ENCODE measurements around the gene RAP2B.

Gene RAP2B

GRCh38 chr3:153195349-153195879 lies 33.4 kb downstream of the RAP2B start:
- DNase-seq, result no peak

DNA sequence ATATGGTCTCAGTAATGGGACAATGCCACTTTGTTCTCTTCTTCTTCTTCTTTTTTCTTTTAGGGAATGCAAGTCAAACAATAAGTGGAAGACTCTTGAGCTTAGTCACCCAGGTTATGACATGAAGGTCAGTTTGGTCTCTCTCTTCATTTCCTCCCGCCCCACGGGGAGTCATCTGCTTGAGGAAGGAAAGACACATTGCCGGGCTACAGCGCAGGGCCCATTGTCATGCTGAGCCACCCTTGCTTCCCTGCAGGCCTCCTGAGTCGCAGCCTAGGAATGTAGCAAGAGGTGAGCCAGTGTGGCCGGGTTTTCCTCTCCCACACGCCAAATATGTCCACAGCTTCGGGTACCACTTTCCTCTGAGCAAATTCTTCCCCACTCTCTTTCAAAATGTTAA lies 47.6 kb downstream of the RAP2B start:
- DNase-seq, result no peak

DNA sequence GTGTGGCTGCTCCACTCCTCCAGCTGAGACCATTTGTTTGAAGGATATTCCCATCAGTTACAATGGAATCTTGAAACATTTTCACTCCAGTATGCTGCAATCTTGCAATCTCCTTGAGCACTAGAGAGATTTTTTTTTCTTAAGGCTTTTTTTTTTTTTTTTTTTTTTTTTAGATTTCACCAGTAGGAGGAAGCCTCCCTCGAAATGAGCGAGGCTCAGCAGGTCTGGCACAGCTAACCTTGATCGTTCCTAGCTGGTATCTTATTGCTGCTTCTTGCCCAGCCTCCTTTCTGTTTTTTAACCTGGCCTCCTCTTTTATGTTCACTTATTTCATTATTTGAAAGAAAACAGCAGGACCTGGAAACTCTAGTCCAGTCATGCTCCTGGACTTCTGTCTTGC lies 48.1 kb downstream of the RAP2B start:
- DNase-seq, result no peak

DNA sequence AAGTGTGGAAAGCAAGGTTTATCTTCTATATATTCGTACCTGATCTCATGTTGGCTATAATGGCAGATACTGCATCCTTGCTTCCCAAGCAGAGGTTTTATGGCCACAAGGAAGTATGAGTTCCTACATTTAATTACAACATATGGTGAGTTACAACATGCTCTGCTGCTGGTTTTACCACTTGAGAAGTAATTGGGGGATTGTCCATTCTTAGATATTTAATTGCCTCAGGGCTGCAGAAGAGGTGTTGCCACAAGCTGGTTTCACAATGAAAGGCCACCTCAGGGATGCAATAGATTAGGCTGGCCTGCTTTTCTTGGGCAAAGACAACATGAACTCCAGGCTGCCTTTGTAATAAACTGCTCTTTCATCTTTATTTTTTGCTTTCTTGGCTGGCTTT lies 48.6 kb downstream of the RAP2B start:
- no peak for DNase-seq

DNA sequence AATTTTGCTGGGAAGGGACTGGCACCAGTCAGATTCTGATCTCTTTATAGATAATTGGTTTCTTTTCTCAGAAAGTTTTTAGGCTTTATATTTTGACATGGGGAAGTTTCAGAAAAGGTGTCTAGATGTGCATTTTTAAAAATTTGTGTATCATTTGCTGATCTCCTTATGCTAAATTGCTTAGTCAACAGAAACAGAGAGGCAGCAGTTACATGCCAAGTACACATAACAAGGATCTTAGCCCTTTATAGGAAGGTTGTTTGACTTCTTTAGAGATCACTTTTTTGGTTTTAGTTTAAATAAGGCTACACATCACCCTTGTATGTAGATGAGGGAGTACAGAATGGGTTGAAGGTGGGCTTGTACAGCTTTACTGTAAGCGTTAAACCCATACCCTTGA lies 53.5 kb downstream of the RAP2B start:
- DNase-seq, result no peak

GRCh38 chr3:153215966-153216365 lies 53.9 kb downstream of the RAP2B start:
- no peak for DNase-seq

DNA sequence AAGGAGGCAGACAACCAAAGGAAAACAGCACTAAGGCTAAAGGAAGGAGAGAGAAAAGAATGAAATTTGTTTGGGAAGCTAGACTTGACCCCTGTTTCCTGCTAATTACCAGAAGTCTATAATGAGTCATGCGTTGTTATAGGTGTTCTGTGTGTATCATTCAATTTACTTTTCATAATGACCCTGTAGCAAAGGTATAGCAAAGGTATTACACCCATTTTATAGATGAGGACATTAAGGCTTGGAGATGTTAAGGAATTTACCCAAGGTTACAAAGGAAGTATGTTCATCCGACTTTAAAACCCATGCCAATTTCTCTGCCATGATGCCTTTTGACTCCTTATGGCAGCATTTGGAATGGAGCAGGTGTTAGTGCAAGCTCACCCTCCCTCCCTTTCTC lies 54.9 kb downstream of the RAP2B start:
- DNase-seq, result no peak

- DNase-seq, result no peak
Observed at GRCh38 chr3:153219146-153219545, 57.1 kb downstream of the RAP2B start.
